NCI-H82 (cell line): ENCODE data around the gene GSTO1.

Experiments used
- DNase-seq: peaks from one replicate; lab custom pipeline; 2025; lab: John Stamatoyannopoulos, UW

Gene GSTO1

GRCh38 chr10:104303594-104304355 is 49.1 kb downstream of the GSTO1 start:
- no peak for DNase-seq

- no peak for DNase-seq
Measured at GRCh38 chr10:104304356-104304745, 49.7 kb downstream of the GSTO1 start.

- DNase-seq = no peak
Measured at GRCh38 chr10:104304927-104305326, 50.2 kb downstream of the GSTO1 start.

GRCh38 chr10:104306897-104307296 is 52.2 kb downstream of the GSTO1 start:
- DNase-seq = no peak

- no peak for DNase-seq
Measured at GRCh38 chr10:104307576-104308438, 53.1 kb downstream of the GSTO1 start.

GRCh38 chr10:104308439-104308903 is 53.8 kb downstream of the GSTO1 start:
- DNase-seq = no peak

- no peak for DNase-seq
Measured at GRCh38 chr10:104309980-104310978, 55.6 kb downstream of the GSTO1 start.

DNA sequence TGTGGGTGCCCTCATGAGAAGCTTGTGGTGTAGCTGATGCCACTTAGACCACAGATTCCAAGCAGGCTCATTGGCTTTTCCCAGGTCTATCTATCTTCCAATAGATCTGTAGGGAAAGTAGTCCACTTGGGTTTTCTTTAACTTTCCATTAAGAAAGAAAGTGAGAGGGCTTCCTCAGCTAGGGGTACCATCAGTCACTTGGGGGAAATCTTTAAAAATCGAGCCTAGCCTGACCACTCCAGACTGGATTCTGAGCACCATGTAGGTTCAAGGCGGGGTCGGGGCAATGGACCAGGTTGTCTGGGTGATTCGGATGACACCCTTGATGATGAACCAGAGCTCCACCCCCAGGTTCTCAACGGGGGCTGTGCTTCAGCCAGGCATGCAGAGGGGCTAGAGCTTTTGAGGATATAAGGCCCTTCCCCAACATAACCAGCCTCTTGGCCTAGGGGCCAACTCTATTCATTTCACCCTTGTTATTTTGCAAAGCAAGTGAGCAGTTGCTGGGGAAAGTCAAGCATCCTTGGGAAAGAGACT is 56.6 kb downstream of the GSTO1 start:
- no peak for DNase-seq

- DNase-seq = no peak
Measured at GRCh38 chr10:104314591-104315485, 60.1 kb downstream of the GSTO1 start.

GRCh38 chr10:104315486-104315921 is 60.8 kb downstream of the GSTO1 start:
- no peak for DNase-seq

- peak; percentile 46 for DNase-seq
Measured at GRCh38 chr10:104316321-104317099, 61.8 kb downstream of the GSTO1 start.
